Astrocyte of the cerebellum (primary cell): Measurements from ENCODE around the gene SFXN1.

Source experiments
- DNase-seq: peaks from one replicate; pipeline ENCODE4 v3.0.0-alpha.2; 2011; ENCODE audit warnings: low read depth
- H3K4me3 ChIP-seq: 2 replicates; pipeline ENCODE4 v1.5.1; 2011; ENCODE audit warnings: mild to moderate bottlenecking, low read depth, low read length, moderate library complexity
- in situ Hi-C: cut with HindIII; loops from 2 replicates; pipeline ENCODE4 v1.10.0; 2017; ENCODE audit warnings: low sequenced_read_pairs
- TF ChIP-seq, protein P1 (sequence below): IDR thresholded peaks from 2 replicates; pipeline ENCODE4 v1.5.1; 2012; ENCODE audit warnings: low read length, low read depth, moderate library complexity, mild to moderate bottlenecking; ENCODE audit errors: missing control alignments

SFXN1 gene

DNA sequence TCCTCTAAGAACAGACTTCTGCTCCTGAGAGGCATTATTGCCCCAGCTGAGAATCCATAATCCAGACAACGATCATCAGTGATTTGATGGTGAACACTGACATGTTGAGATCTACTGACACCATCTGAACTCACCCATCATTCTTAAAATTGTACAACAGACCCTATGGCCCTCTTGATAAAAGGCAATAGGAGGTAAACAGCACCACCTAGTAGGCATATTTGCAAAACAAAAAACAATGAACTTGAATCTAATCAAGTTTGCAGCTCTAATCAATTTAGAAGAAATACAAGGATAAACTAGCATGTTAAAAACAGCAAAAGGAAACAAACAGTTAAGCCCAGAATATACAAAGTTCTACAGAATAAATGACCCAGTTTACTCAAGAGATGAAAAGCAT, 89.6 kb downstream of the SFXN1 start:
- in situ Hi-C loops, result no loop called here
- TF ChIP-seq, protein P1, sequence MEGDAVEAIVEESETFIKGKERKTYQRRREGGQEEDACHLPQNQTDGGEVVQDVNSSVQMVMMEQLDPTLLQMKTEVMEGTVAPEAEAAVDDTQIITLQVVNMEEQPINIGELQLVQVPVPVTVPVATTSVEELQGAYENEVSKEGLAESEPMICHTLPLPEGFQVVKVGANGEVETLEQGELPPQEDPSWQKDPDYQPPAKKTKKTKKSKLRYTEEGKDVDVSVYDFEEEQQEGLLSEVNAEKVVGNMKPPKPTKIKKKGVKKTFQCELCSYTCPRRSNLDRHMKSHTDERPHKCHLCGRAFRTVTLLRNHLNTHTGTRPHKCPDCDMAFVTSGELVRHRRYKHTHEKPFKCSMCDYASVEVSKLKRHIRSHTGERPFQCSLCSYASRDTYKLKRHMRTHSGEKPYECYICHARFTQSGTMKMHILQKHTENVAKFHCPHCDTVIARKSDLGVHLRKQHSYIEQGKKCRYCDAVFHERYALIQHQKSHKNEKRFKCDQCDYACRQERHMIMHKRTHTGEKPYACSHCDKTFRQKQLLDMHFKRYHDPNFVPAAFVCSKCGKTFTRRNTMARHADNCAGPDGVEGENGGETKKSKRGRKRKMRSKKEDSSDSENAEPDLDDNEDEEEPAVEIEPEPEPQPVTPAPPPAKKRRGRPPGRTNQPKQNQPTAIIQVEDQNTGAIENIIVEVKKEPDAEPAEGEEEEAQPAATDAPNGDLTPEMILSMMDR, result no peak
- DNase-seq, result no peak
- H3K4me3 ChIP-seq, result no peak overlapping the region

DNA sequence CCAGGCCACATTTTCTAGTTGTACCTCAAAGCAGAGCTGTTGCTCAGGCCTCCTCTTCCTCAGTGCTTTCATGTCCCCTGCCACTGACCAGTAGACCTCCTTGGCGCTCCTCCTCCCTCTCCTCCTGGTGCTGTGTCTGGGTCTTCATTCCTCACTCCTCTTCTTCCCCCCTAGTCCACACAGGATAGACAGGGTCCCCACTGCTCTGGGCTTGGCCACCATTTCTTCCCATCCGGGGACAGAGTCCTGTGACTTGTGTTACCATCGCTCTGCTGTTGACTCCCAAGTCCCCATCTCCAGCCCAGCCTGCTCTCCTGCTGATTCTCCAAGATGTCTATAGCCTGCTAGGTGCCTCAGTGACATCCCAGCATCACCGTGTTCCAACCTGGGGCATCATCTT, 91.3 kb downstream of the SFXN1 start:
- DNase-seq, result no peak
- no peak overlapping the region for H3K4me3 ChIP-seq
- in situ Hi-C loops, result no loop called here
- TF ChIP-seq, protein P1, result no peak

DNA sequence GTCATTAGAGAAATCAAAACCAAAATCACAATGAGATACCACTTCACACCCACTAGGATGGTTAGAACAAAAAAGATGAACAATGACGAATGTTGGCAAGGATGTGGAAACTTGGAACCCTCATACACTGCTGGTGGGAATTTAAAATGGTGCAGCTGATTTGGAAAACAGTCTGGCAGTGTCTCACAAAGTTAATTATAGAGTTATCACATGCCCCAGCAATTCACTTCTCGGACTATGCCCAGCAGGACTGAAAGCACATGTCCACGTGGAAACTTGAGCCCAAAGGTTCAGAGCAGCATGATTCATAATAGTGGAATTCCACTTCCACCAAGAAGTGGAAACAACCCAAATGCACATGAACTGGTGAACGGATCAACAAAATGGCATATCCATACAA, 94.5 kb downstream of the SFXN1 start:
- in situ Hi-C loops, result no loop called here
- TF ChIP-seq, protein P1, result no peak
- H3K4me3 ChIP-seq, result no peak overlapping the region
- DNase-seq, result peak; percentile 40

DNA sequence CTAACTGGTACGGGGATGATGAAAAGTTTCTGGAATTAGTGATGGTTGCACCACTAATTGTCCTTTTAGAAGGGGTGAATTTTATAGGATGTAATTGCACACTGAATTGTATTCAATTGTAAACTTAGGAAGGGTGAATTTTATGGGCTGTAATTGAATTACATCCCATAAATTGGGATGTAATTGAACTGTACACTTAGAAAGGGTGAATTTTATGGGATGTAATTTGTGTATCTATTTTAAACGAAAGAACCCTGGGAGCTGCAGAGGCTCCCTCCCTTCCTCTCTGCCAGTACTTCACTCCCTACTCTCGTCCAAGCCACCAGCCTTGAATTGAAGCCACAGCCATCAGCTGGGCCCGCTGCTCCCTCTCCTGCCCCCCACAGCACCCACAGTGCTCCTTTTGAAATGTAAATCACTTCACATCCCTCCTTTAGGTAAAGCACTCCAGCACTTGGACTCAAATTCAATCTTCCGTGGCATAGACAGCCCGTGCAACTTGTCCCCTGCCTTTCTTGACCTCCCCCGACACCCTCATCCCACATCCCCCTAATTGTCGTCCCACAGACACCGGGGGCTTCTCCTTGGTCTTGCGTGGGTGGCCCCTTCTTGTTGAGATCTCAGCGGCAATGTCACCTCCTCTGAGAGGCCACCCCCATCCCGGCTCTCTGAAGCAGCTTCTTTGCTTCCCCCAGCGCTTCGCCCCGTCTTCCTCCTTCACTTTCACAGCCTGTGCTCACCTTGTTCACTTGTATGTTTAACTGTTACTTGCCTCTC, 95.3 kb downstream of the SFXN1 start:
- in situ Hi-C loops, result no loop called here
- TF ChIP-seq, protein P1, result no peak
- no peak for DNase-seq
- H3K4me3 ChIP-seq, result no peak overlapping the region

DNA sequence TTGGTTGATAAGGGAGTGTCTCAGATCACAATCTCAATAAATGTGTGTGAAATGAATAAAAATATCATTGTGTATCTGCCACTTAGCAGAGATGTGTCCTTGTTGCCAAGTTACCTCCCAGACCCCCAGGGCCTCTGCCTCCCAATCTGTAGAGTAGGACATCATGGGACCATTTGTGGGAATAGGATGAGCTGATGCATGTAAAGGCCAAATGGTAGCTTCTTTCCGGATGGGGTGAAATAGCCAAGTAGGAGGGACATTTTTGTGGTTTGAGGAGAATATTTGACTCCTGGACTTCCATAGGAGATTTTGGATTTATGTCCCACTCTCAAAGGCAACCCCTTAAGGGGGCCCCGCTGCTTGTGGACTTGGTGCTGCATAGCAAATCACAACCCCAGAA, 96.9 kb downstream of the SFXN1 start:
- in situ Hi-C loops, result no loop called here
- H3K4me3 ChIP-seq, result no peak overlapping the region
- TF ChIP-seq, protein P1, result no peak
- DNase-seq, result no peak

DNA sequence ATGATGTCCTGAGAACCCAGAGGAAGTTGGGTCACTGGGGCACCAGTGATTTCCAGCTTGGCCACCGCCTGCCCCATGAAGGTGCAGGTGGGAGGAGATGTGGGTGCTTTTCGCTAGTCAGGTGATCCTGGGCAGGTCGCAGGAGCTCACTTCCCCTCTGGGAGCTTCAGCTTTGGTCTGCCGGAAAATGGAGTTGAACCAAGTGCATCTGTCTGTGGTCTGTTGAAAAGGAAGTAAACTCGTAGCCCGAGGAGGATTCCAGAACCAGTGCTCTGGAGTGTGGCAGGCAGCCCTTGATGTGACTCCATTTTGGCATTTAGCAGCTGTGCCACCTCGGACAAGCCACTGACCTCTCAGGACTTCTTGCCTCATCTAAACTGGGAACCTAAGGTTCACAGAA, 97.7 kb downstream of the SFXN1 start:
- no peak for DNase-seq
- in situ Hi-C loops, result no loop called here
- TF ChIP-seq, protein P1, result no peak
- no peak overlapping the region for H3K4me3 ChIP-seq
